Measurements from ENCODE around the gene RAB44.
"Not testable (repeated sequence)": the region's sequence is repeated elsewhere in the genome, so short reads cannot be mapped to it uniquely, and the experiment has no call there.

Gene RAB44

DNA sequence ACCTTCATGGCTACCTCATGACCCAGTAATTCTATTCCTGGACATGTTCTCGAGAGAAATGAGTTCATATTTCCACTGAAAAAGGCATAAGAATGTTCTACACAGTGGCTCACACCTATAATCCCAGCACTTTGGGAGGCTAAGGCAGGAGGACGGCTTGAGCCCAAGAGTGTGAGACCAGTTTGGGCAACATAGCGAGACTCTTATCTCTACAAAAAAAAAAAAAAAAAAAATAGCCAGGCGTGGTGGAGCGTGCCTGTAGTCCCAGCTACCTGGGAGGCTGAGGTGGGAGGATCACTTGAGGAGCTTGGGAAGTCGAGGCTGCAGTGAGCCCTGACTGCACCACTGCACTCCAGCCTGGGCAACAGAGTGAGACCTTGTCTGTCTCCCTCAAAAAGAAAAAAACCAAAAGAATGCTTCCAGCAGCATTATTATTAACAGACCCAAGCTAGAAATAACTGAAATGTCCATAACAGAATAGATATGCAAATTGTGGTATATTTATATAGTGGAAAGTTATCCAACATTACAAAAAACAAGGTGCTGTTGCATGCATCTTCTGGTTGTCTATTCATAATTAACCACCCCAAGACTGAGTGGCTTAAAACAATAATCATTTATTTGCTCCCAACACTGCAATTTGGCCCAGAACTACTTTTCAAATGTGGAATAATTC, 9.4 kb upstream of the RAB44 start:
- no peak for DNase-seq

DNA sequence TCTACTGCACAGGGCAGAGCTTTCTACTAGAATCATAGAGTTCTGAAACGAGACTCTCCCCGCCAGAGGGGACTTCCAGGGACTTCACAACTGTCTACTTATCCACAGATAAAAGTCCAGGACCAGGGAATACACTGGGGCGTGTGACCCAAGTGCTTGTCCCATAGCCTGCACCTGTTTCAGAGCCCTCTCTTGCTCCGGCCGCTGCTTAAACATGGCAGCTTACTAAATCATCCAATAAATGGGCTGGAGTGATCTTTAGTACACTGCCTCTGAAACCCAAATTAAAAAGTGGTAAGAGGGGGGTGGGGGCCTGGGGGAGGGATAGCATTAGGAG, 8.9 kb upstream of the RAB44 start:
- no peak for DNase-seq

DNA sequence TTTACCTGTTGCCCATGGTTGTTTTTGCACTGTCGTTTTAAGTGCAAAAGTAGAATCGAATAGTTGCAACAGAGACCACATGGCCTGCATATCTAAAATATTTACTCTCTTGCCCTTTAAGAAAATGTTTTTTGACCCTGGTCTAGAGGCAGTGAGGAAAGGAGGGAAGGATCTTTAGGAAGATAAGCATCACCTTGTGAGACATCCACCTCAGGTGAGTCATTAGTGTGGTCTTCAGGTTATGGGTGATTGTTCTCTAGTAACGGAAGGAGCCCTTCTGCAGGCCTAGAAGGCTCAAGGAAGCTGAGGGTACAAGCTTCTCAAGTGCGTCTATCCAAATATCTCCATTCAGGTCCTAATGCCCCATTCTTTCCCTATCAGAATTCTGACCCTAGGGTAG, 6.6 kb upstream of the RAB44 start:
- no peak for DNase-seq

DNA sequence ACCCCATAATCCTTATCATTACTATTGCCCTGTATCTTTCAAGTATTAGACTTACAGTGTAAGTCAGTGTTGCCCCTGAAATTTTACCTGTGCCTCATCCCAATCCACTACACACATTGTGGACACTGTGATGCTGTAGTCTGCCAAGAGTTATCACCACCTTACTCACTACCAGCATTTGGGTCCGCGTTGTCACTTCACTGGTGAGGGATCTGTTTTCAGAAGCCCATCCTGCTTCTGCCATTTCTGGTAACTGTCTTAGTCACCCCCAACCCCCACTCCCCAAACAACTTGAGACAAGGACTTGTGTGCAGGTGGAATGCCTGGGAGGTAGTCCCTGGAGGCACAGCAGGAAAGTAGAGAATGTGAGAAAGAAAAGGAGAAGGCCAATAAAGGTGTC, 6.0 kb upstream of the RAB44 start:
- DNase-seq = no peak

DNA sequence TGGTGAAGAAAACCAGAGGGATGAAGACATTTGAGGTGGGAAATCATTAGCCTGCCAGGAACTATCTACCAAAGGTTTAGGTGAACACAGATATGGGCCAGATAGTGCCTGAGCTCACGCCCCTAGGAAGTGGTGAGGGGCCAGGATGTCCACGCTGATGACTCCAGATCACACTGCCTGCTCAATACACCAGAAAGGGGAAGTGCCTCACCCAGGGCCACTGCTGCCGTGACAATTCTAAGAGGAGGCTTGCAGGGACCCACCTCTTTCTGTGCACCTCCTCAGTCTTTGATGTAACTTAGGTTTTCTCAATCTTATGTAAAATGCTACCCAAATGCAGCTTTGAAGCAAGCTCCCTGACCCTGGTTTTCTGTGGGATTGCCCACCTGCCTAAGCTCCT, 5.4 kb upstream of the RAB44 start:
- no peak for DNase-seq

DNA sequence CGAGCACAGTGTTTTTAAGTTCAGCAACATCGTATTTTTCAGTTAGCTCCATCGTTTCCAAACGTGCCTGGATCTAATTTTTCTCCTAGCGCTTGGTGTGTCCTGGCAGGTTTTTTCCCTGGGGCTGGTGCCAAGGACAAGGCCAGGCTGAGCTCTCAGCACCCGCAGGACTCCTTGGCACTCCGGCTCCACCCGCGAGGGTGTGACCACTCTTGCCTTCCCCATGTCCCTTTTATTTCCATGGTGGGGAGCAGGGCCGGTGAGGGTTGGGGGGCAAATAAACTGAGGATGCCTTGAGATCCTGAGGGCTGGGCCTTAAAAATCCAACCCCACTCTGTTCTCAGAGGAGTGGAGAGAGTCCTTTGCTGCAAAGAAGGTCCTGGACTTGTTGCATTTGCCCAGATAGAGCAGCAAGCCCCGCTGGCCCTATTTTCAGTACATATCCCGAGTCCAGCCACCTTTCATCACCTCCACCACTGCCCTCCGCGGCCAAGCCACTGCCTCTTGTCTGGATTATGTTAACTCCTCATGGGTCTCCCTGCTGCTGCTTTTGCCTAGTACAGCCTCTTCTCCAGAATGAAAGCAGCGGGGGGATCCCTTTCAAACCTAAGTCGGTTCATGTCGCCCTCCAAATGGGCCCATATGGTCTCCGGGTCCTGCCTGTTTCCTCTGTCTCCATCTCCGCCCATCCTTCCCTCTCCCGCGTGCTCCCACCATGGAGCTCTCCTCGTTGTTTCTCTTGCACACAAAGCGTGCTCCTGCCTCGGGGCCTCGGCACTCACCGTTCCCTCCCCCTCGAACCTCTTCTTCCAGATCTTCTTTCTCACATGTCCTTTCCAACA, 4.5 kb upstream of the RAB44 start:
- DNase-seq = peak; percentile 59

DNA sequence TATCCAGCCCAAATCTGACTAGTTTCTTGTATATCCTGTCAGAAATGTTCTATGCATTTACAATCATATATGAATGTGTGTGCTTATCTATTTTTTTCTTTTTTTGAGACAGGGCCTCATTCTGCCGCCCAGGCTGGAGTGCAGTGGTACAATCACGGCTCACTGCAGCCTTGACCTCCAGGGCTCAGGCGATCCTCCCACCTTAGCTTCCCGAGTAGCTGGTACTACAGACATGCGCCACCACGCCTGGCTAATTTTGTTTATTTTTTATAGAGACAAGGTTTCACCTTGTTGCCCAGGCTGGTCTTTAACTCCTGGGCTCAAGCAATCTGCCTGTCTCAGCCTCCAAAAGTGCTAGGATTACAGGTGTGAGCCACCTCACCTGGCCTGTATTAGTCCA, 3.0 kb upstream of the RAB44 start:
- DNase-seq = no peak

DNA sequence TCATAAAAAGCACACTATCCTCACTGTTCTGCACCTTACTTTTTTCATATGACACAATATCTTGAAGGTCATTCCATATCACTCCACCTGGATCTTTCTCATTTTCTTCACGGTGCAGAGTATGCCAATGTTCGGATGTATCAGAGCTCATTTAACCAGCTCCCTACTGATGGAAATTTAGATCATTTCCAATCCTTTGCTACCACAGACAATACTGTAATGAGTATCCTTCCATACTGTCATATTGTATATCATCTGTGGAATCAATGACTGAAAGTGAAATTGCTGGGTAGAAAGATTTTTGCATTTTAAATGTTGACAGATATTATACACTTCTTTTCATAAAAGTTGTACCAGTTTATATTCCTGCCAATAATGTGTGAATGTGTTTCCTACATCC, 2.2 kb upstream of the RAB44 start:
- DNase-seq = no peak

DNA sequence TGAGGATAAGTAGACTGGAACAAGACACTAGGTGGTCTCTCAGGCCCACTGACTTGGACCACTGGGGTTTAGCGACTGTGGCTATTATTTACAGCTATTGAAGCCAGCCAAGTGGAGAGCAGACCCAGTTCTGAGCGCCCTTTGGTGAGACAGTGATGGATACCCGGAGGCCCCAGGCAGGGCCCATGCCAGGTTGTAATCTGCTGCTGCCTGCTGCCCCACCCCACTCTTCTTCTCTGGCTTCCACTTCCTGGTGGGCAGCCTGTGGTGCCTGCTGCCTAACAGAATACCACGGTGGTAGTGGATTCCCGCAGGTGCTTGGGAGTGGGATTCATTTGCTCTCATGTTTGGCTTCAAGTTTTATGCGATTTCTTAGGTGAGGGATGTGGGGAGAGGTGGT, 570 bp downstream of the RAB44 start:
- no peak for DNase-seq

DNA sequence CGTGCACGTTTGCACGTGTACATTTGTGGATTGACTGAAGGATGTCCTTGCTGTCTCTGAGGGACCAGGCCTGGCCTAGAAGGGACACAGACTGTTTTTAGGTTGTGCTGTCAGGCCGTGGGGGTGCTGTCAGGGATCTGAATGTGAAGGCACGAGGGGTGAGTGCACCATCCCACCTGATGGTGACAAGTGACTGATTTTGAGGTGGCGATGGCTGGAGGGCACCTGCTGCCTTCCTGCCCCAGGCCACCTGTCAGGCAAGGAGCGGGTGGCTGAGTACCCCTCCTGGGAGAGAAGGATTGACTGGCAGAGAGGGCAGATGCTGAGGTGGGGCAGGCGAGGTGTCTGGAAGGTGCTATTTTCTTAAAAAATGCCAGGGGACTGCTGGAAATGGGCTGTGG, 1.2 kb downstream of the RAB44 start:
- no peak for DNase-seq

DNA sequence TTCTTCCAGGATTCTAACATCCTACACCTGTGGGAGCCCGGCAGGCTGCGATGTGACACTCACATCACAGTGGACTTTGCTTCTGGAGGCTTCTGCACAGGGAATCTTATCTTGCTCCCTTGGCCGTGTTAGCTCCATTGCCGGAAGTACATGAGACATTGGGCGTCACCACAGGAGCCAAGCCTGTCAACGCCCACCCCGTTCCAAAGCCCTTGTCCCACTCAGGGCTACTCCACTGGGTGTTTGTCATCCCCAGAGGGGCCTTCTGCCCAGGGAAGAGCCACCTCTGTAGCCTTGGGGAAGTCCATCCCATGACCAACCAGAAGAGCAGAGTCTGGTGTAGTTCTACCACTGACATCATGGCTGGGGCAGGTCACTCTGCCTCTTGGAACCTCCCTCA, 1.7 kb downstream of the RAB44 start:
- no peak for DNase-seq

DNA sequence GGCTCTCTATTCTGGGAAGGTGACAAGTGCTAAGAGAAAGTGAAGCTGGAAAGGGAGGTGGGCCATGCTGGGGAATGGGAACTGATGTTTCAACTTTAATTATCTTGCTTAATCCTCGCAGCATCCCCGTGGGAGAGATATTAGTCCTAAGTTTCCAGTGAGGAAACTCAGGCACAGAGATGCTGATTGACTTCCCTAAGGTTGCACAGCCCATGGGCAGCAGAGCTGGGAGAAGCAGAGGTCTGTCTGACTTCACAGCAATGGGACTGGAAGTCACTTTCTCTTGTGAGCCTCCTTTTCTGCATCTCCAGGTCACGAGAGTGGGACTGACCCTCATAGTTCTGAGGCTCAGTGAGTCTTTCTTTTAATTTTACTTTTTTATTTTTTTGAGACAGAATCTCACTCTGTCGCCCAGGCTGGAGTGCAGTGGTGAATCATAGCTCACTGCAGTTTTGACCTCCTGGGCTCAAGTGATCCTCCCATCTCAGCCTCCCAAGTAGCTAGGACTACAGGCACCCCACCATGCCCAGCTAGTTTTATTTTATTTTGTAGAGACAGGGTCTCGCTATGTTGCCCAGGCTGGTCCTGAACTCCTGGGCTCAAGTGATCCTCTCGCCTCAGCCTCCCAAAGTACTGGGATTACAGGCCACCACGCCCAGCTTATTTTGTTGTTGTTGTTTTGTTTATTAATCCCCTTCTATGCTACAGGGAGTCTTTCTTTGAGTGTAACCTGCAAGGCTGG, 2.6 kb downstream of the RAB44 start:
- DNase-seq = no peak

DNA sequence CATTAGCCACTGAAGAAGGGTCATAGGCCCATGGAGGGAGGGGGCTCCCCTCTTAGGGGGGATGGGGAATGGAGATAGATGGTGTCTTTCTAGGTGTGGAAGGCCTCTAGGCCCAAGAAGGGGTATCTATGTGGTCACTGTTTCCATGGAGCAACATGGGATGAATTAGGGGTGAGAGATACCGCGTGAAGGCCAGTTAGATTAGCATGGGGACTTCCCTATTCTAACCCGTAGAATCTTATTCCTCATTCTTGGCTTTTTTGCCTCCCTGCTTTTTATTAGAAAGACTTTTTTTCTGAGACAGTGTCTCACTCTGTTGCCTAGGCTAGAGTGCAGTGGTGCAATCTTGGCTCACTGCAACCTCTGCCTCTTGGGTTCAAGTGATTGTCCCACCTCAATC, 3.2 kb downstream of the RAB44 start:
- no peak for DNase-seq

DNA sequence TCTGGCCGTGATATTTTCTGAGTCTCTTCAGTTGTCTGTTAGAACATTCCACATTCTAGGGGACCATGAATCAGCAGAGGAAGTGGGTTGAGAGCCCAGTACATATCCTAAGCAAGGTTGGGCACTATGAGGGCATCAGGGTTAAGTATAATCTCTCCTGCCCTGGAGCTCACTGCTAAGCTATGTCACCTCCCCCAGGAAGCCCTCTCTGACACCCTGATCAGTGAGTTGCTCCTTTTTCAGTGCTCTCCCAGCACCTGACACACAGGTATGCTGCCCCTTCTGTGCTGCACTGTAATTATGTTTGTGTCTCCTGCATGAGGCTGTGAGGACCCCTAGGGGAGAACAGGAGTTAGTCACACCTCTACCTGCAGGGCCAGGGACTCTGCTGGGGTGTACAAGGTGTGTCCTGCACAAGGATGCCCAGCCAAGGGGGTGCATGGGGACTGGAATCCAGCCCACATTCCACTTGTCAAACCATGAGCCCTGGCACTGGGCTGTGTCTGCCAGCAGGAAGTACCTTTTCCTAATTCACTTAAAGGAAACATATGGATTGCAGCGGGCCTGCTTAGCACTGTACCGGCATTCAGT, 3.9 kb downstream of the RAB44 start:
- no peak for DNase-seq

DNA sequence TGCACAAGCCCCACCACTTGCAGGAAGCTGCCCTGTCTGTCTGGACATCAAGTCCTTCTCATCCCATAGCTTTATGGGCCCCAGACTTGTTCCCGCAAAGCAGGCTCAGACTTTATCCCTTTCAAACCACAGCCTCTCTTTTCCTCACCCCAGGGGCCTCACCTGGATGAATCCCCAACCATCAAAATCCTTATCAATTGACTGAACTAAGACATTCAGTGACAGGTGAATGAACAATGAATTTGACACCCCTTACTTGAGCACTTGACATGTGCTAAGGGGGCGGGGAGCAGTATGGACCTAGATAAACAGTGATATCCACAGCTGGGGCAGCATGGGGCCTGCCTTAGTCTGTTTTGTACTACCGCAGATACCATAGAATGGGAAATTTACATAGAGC, 5.0 kb downstream of the RAB44 start:
- no peak for DNase-seq

DNA sequence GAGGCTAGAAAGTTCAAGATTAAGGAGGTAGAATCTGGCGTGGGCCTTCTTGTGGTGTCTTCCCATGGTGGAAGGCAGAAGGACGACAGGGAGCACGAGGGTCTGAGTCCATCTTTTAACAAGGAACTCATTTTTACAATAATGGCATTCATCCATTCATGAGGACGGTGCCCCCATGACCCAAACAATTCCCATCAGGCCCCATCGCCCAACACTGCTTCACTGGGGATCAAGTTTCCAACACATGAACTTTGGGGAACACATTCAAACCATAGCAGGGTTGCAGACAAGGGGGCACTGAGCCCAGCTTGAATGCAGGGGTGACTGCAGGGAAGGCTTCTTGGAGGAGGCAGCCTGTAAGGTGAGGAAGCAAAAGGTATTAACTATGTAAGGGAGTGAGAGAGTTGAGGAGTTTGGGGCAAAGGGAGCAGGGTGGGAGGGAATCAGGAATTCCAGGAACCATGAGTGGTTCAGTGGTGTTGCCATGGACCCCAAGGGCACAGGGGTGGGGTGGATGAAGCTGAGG, 5.5 kb downstream of the RAB44 start:
- DNase-seq = no peak

DNA sequence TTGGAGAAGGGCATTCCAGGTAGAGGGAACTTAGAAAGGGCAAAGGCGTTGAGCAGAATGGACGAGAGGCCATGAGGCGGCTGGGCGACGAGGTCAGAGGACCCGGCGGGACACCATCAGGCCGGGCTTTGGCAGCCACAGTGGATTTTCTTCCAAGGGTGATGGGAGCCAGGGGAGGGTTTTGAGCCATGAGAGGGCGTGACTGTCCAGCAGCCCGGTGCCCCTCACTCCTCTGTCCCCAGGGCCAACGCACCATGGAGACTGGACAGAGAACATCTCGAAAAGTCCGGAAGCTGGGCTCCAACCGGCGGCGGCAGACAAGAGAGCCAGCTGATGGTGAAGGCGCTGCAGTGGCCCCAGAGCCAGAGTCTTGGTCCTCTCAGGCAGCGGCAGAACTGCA, 6.4 kb downstream of the RAB44 start:
- DNase-seq = no peak

DNA sequence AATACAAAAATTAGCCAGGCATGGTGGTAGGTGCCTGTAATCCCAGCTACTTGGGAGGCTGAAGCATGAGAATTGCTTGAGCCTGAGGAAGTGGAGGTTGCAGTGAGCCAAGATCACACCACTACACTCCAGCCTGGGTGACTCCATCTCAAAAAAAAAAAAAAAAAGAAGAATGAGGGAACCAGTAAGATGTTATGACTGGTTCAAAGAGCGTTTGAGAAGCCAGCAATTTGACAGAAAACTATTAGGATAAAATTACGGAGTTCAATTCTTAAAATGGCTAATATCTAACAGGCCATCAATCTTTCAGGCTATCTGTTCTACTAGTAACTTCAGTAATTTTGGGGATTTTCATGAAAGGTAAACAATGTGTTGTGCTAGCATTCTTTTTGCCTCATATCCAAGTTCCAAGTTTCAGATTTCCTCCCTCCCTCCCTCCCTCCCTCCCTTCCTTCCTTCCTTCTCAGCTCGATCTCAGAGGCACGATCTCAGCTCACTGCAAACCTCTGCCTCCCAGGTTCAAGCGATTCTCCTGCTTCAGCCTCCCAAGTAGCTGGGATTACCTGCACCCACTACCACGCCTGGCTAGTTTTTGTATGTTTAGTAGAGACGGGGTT, 7.4 kb downstream of the RAB44 start:
- not testable (repeated sequence) for DNase-seq

DNA sequence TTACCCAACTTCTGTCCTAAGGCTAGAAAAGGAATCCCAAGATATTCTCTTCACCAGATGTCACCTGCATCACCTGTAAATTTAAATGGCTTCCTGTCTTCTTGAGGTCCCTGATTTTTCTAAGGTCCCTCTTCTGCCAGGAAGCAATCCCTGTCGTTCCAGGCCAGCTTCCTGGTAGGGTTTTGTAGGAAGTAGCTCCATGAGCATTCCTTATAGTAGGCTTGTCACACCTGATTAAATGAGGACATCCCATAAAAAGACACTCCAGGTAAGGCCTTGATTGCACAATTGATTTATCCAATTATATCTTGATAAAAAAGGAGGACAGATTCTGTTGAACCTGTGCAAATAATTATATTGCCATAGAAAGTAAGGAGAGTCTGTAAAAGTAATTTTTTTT, 8.7 kb downstream of the RAB44 start:
- DNase-seq = no peak

DNA sequence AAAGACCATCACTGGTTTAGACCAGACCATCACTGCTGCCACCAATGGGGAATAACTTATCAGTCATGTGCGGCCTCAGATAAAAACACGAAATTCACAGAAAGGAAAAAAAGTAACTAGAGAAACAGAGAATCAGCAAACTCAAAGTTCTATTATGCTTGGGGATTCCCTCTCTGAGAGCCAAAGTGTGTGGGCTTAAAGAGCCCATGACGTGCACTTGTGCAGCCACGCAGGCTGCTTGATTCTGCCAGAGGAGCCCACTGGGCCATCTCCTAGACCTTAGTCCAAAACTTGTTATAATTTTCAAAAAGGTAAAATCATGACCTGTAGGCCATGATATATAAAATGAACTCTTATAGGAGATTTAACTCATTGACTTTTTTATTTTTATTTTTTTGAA, 15.2 kb downstream of the RAB44 start:
- no peak for DNase-seq

DNA sequence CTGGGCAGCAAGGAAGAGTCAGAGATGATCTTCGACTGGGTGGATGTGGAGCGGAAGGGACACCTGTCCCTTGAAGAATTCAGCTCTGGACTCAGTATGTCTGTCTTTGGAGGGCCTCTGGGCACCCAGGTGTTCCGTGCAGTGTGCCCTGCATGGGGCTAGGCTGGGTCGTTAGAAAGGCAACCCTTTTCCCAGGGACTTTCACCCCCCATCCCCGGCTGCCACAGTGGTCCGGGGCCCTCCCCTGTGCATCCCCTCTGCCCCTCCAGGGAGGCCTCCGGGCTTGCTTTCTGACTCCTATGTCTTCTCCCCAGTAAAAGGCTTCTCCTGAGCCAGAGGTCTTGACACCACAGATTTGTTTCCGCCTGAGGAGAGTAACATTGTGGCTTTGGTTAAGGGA, 16.2 kb downstream of the RAB44 start:
- no peak for DNase-seq

DNA sequence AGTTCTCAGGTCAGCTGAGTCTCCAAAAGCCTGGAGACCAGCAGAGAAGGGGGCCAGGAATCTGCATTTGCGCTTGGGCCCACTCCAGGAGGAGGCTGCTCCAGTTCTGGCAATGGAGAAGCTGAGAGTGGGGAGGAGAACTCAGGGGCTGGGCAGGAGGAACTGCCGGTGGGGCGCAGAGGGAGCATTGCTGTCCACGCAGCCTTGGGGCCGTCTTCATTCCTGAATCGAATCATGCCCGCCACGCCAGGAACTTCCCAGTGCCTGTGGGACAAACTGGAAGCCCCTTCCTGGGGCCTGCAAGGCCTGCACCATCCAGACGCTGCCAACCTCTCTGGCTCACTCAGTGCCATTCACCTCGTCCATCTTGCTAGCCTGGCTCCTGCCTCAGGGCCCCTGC, 16.9 kb downstream of the RAB44 start:
- DNase-seq = no peak

DNA sequence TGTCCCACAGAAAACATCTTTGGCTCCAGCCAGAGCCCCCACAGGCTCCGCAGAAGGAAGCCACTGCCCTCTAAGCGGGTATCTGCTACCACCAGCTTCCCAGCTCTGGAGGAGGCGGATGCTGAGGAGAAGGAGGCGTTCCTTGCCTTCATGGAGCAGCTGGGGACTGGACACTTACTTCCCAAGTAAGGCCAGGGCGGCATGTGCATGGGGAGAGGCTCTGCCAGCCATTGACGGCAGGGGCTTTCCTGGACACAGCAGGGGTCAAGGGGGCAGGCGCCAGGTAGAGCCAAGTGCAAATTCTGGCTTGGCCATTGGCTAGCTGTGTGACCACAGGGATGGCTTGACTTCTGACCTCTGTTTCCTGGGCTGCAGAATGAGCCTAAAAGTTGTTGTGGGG, 17.8 kb downstream of the RAB44 start:
- DNase-seq = no peak
